PC-3 (cell line): Measurements from ENCODE around the gene PABPN1L.

Source experiments
- EZH2 ChIP-seq: fragments of 300-600 bp; sonication (generic); IDR thresholded peaks from one replicate; pipeline ENCODE4 v1.6.1; 2017; ENCODE audit warnings: antibody characterized with exemption, mild to moderate bottlenecking, low read length; ENCODE audit not compliant: unreplicated experiment
- TF ChIP-seq, protein P1 (sequence below): fragments of 300-600 bp; sonication (generic); conservative IDR thresholded peaks from 2 replicates; pipeline ENCODE4 v1.5.1; 2017; ENCODE audit warnings: antibody characterized with exemption, low read depth, mild to moderate bottlenecking, low read length

DNA sequence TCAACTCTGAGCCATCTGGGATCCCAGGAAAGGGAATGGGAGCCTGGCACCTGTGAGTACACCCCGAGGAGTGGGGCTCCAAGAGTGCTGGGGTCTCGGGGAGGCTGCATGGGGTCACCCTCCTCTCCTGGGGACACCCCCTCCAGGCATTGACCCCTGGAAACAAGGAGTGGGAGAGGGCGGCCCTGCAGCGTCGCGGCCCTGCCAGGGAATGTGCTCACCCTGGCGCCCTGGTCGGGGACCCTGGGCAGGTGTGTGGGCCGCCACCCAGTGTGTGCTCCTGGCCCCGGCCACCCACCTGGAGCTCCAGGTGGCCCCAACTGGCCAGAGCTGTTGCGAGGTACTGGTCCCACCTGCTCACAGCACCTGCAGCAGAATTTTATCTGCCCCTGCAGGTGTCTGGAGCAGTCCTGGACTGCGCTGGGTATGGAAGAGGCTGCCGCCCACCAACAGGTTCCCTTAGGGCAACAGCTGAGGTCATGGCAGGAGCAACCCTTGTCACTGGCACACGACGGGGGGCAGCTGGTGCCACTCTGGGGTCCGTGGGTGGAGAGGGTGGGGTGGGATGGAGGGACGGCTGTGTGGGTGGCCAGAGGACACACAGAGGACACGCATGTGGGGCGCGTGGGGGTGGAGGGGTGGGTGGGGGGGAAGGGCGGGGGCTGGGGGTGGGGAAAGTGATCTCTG, 5.4 kb upstream of the PABPN1L start:
- TF ChIP-seq, protein P1, sequence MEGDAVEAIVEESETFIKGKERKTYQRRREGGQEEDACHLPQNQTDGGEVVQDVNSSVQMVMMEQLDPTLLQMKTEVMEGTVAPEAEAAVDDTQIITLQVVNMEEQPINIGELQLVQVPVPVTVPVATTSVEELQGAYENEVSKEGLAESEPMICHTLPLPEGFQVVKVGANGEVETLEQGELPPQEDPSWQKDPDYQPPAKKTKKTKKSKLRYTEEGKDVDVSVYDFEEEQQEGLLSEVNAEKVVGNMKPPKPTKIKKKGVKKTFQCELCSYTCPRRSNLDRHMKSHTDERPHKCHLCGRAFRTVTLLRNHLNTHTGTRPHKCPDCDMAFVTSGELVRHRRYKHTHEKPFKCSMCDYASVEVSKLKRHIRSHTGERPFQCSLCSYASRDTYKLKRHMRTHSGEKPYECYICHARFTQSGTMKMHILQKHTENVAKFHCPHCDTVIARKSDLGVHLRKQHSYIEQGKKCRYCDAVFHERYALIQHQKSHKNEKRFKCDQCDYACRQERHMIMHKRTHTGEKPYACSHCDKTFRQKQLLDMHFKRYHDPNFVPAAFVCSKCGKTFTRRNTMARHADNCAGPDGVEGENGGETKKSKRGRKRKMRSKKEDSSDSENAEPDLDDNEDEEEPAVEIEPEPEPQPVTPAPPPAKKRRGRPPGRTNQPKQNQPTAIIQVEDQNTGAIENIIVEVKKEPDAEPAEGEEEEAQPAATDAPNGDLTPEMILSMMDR, result no peak
- TF ChIP-seq EZH2, result no peak
